ENCODE data around the gene LSM14A.

GRCh38 chr19:34182125-34182524 is 9.8 kb downstream of the LSM14A start:
- TF ChIP-seq CTCF (IDR thresholded peaks at IDR 0.05; ENCODE audit: insufficient read depth, low read length, poor library complexity, severe bottlenecking) = no peak
- no peak for TF ChIP-seq EZH2phosphoT487 (conservative IDR thresholded peaks at IDR 0.05; ENCODE audit: low read length)

Data from SU-DHL-6 (cell line).